ENCODE results near the gene GCFC2. TPM values are rescaled to one million over a fixed set of nuclear protein-coding genes. Genes with fewer than 3 reads are reported as not detected.

GCFC2 gene
- total RNA-seq, 1 donor from 2014 or later, result 13.0 TPM

- DNase-seq (ENCODE audit: low spot score), result no peak
- H3K36me3 Mint-ChIP-seq (ENCODE audit: low read depth, unreplicated experiment), result no peaks in the 10 kb centered on the region
- H3K4me1 Mint-ChIP-seq (ENCODE audit: unreplicated experiment), result no peaks in the 10 kb centered on the region
- H3K27me3 Mint-ChIP-seq (ENCODE audit: unreplicated experiment), result no peaks in the 10 kb centered on the region
- no peak overlapping the region for H3K4me3 Mint-ChIP-seq (ENCODE audit: unreplicated experiment)
- TF ChIP-seq CTCF (IDR thresholded peaks at IDR 0.05; ENCODE audit: unreplicated experiment), result no peak
- no peak overlapping the region for H3K27ac Mint-ChIP-seq (ENCODE audit: unreplicated experiment)
- no peaks in the 10 kb centered on the region for H3K9me3 Mint-ChIP-seq (ENCODE audit: unreplicated experiment)
These were observed 43.8 kb downstream of the GCFC2 start for GRCh38 chr2:75666911-75667310.

- peaks cover 4% of the 10 kb centered on the region for H3K36me3 Mint-ChIP-seq (ENCODE audit: low read depth, unreplicated experiment)
- H3K4me3 Mint-ChIP-seq (ENCODE audit: unreplicated experiment), result no peak overlapping the region
- peaks cover 10% of the 10 kb centered on the region for H3K4me1 Mint-ChIP-seq (ENCODE audit: unreplicated experiment)
- H3K27me3 Mint-ChIP-seq (ENCODE audit: unreplicated experiment), result peaks cover 2% of the 10 kb centered on the region
- no peaks in the 10 kb centered on the region for H3K9me3 Mint-ChIP-seq (ENCODE audit: unreplicated experiment)
- TF ChIP-seq CTCF (IDR thresholded peaks at IDR 0.05; ENCODE audit: unreplicated experiment), result no peak
- DNase-seq (ENCODE audit: low spot score), result no peak
- H3K27ac Mint-ChIP-seq (ENCODE audit: unreplicated experiment), result peak overlapping the region; percentile 1
These were observed 52.9 kb downstream of the GCFC2 start for GRCh38 chr2:75657798-75658197.

GRCh38 chr2:75656563-75656962 is 54.2 kb downstream of the GCFC2 start:
- TF ChIP-seq CTCF (IDR thresholded peaks at IDR 0.05; ENCODE audit: unreplicated experiment), result no peak
- DNase-seq (ENCODE audit: low spot score), result no peak
- no peaks in the 10 kb centered on the region for H3K9me3 Mint-ChIP-seq (ENCODE audit: unreplicated experiment)
- no peak overlapping the region for H3K4me3 Mint-ChIP-seq (ENCODE audit: unreplicated experiment)
- no peak overlapping the region for H3K27ac Mint-ChIP-seq (ENCODE audit: unreplicated experiment)
- H3K4me1 Mint-ChIP-seq (ENCODE audit: unreplicated experiment), result peaks cover 10% of the 10 kb centered on the region
- H3K27me3 Mint-ChIP-seq (ENCODE audit: unreplicated experiment), result peaks cover 2% of the 10 kb centered on the region
- peaks cover 4% of the 10 kb centered on the region for H3K36me3 Mint-ChIP-seq (ENCODE audit: low read depth, unreplicated experiment)

- DNase-seq (ENCODE audit: low spot score), result no peak
- Mint-ChIP-seq H3K27ac (ENCODE audit: unreplicated experiment) (no peak overlapping the region), H3K4me3 (ENCODE audit: unreplicated experiment) (no peak overlapping the region), H3K4me1 (ENCODE audit: unreplicated experiment) (peaks cover 10% of the 10 kb centered on the region), H3K27me3 (ENCODE audit: unreplicated experiment) (peaks cover 1% of the 10 kb centered on the region), H3K9me3 (ENCODE audit: unreplicated experiment) (no peaks in the 10 kb centered on the region), H3K36me3 (ENCODE audit: low read depth, unreplicated experiment) (peaks cover 7% of the 10 kb centered on the region)
- no peak for TF ChIP-seq CTCF (IDR thresholded peaks at IDR 0.05; ENCODE audit: unreplicated experiment)
These were observed 54.9 kb downstream of the GCFC2 start for GRCh38 chr2:75655861-75656260.

- no peak for TF ChIP-seq CTCF (IDR thresholded peaks at IDR 0.05; ENCODE audit: unreplicated experiment)
- DNase-seq (ENCODE audit: low spot score), result no peak
- Mint-ChIP-seq H3K4me1 (ENCODE audit: unreplicated experiment) (peaks cover 10% of the 10 kb centered on the region), H3K36me3 (ENCODE audit: low read depth, unreplicated experiment) (peaks cover 19% of the 10 kb centered on the region), H3K4me3 (ENCODE audit: unreplicated experiment) (no peak overlapping the region), H3K27ac (ENCODE audit: unreplicated experiment) (no peak overlapping the region), H3K27me3 (ENCODE audit: unreplicated experiment) (no peaks in the 10 kb centered on the region), H3K9me3 (ENCODE audit: unreplicated experiment) (no peaks in the 10 kb centered on the region)
These were observed 56.7 kb downstream of the GCFC2 start for GRCh38 chr2:75654012-75654411.
